Endodermal cell (in vitro differentiated cells): ENCODE measurements around the gene DNLZ. TPM values are rescaled to one million over a fixed set of nuclear protein-coding genes. Genes with fewer than 3 reads are reported as not detected.

Source experiments
- DNase-seq: peaks from one replicate; pipeline ENCODE4 v3.0.0-alpha.2; 2017
- H3K27ac ChIP-seq: 2 replicates; pipeline ENCODE4 v1.5.1; 2013; ENCODE audit warnings: mild to moderate bottlenecking, low read depth, low read length, moderate library complexity
- H3K27me3 ChIP-seq: 2 replicates; pipeline ENCODE4 v1.6.1; 2013; ENCODE audit warnings: mild to moderate bottlenecking, low read length, moderate library complexity; ENCODE audit not compliant: insufficient read depth, control insufficient read depth, poor library complexity, severe bottlenecking
- H3K36me3 ChIP-seq: 2 replicates; pipeline ENCODE4 v1.7.0; 2013; ENCODE audit warnings: mild to moderate bottlenecking, low read length, moderate library complexity; ENCODE audit not compliant: control insufficient read depth, insufficient read depth
- H3K4me1 ChIP-seq: one replicate; pipeline ENCODE4 v1.7.0; 2013; ENCODE audit warnings: low read length; ENCODE audit not compliant: control insufficient read depth, insufficient read depth
- H3K4me3 ChIP-seq: 2 replicates; pipeline ENCODE4 v1.5.1; 2013; ENCODE audit warnings: mild to moderate bottlenecking, low read length, moderate library complexity
- H3K9ac ChIP-seq: 2 replicates; pipeline ENCODE4 v1.6.1; 2013; ENCODE audit warnings: mild to moderate bottlenecking, low read length, moderate library complexity; ENCODE audit not compliant: poor library complexity, severe bottlenecking; ENCODE audit errors: extremely low read depth
- H3K9me3 ChIP-seq: 2 replicates; pipeline ENCODE4 v1.6.1; 2013; ENCODE audit warnings: mild to moderate bottlenecking, low read length, moderate library complexity; ENCODE audit not compliant: control insufficient read depth
- H3K27ac Mint-ChIP-seq: 2 replicates; pipeline ENCODE4 v1.8.0; 2020; ENCODE audit warnings: mixed read lengths
- H3K27me3 Mint-ChIP-seq: 2 replicates; pipeline ENCODE4 v1.8.0; 2021; ENCODE audit warnings: mild to moderate bottlenecking, mixed read lengths; ENCODE audit not compliant: insufficient read depth
- H3K36me3 Mint-ChIP-seq: 2 replicates; pipeline ENCODE4 v1.8.0; 2020; ENCODE audit warnings: low read depth, mixed read lengths
- H3K4me1 Mint-ChIP-seq: 2 replicates; pipeline ENCODE4 v1.8.0; 2020; ENCODE audit warnings: mixed read lengths
- H3K4me3 Mint-ChIP-seq: 2 replicates; pipeline ENCODE4 v1.8.0; 2020; ENCODE audit warnings: mild to moderate bottlenecking, moderate library complexity, mixed read lengths
- H3K9me3 Mint-ChIP-seq: 2 replicates; pipeline ENCODE4 v1.8.0; 2020; ENCODE audit warnings: mild to moderate bottlenecking, mixed read lengths
- CTCF ChIP-seq: fragments of 200-600 bp; sonication (generic); conservative IDR thresholded peaks from 2 replicates; pipeline ENCODE4 v1.5.0; 2021; ENCODE audit warnings: antibody characterized with exemption, mild to moderate bottlenecking
- WGBS, 2 experiments: methylation state at CpG; one replicate each; pipeline versions ENCODE4 v1.1.5 to v1.1.7; 2013; ENCODE audit warnings: missing lambda C conversion rate in 2 of 2, mixed read lengths in 1 of 2; ENCODE audit not compliant: insufficient coverage in 1 of 2, insufficient read length in 1 of 2; 5-methylcytosine and 5-hydroxymethylcytosine counted together
- total RNA-seq, 2 donors: library from RNA; stranded (reverse); fragmentation: NEBNext Ultra II Directional in 1 of 2; extraction: Animal tissue kit (Norgen Biotek cat#: 25700) in 1 of 2; gene quantifications; 2 replicates in 1 of 2; 3 replicates in 1 of 2; pipeline ENCODE4 v1.2.1, GENCODE V29; 2021

Gene DNLZ
- total RNA-seq, 2 donors from 2014 or later = 12.6 to 20.1 TPM

GRCh38 chr9:136341769-136342168, 21.8 kb downstream of the DNLZ start:
- Histone ChIP-seq H3K27me3 (no peaks in the 10 kb centered on the region), H3K9ac (no peak overlapping the region), H3K27ac (peak overlapping the region; percentile 94), H3K4me1 (peaks cover 6% of the 10 kb centered on the region), H3K4me3 (no peak overlapping the region), H3K36me3 (no peaks in the 10 kb centered on the region), H3K9me3 (no peaks in the 10 kb centered on the region)
- DNase-seq = no peak
- TF ChIP-seq CTCF = no peak
- no peak overlapping the region for H3K27ac Mint-ChIP-seq
- no peaks in the 10 kb centered on the region for H3K9me3 Mint-ChIP-seq
- peak overlapping the region; percentile 50 for H3K4me3 Mint-ChIP-seq
- peaks cover 4% of the 10 kb centered on the region for H3K4me1 Mint-ChIP-seq
- 94 to 95% methylated on average over 5 to 9 of the region's 10 CpGs for WGBS, 2 experiments
- no peaks in the 10 kb centered on the region for H3K27me3 Mint-ChIP-seq
- H3K36me3 Mint-ChIP-seq = no peaks in the 10 kb centered on the region

GRCh38 chr9:136341042-136341655, 22.4 kb downstream of the DNLZ start:
- no peak for DNase-seq
- H3K27me3 Mint-ChIP-seq = no peaks in the 10 kb centered on the region
- Histone ChIP-seq H3K9me3 (no peaks in the 10 kb centered on the region), H3K4me1 (peaks cover 6% of the 10 kb centered on the region), H3K27ac (no peak overlapping the region), H3K4me3 (no peak overlapping the region), H3K9ac (no peak overlapping the region), H3K36me3 (no peaks in the 10 kb centered on the region), H3K27me3 (no peaks in the 10 kb centered on the region)
- H3K4me1 Mint-ChIP-seq = peaks cover 4% of the 10 kb centered on the region
- no peak overlapping the region for H3K4me3 Mint-ChIP-seq
- H3K36me3 Mint-ChIP-seq = no peaks in the 10 kb centered on the region
- H3K27ac Mint-ChIP-seq = no peak overlapping the region
- no peak for TF ChIP-seq CTCF
- H3K9me3 Mint-ChIP-seq = no peaks in the 10 kb centered on the region
- 94% methylated on average over 7 to 18 of the region's 18 CpGs for WGBS, 2 experiments

- Histone ChIP-seq H3K4me1 (peaks cover 6% of the 10 kb centered on the region), H3K9me3 (no peaks in the 10 kb centered on the region)
Observed at GRCh38 chr9:136340356-136341041, 23.0 kb downstream of the DNLZ start.

More at GRCh38 chr9:136340356-136341041, 23.0 kb downstream of the DNLZ start:
- Mint-ChIP-seq H3K9me3 (no peaks in the 10 kb centered on the region), H3K4me1 (peaks cover 3% of the 10 kb centered on the region), H3K27me3 (no peaks in the 10 kb centered on the region), H3K4me3 (no peak overlapping the region), H3K36me3 (no peaks in the 10 kb centered on the region), H3K27ac (no peak overlapping the region)
- DNase-seq = no peak
- Histone ChIP-seq H3K36me3 (no peaks in the 10 kb centered on the region), H3K27ac (no peak overlapping the region), H3K27me3 (no peaks in the 10 kb centered on the region), H3K4me3 (no peak overlapping the region), H3K9ac (no peak overlapping the region)
- TF ChIP-seq CTCF = no peak
- 96 to 98% methylated on average over 6 to 28 of the region's 28 CpGs for WGBS, 2 experiments
